H1 (cell line): ENCODE results near the gene LRRFIP1. TPM values are rescaled to one million over a fixed set of nuclear protein-coding genes. Genes with fewer than 3 reads are reported as not detected.

ENCODE experiments used
- CTCF ChIA-PET: fragments of 300-600 bp; sonication (Branson Sonifier 250); formaldehyde crosslinking; loops from one replicate; lab custom pipeline; 2021; ENCODE audit not compliant: partially characterized antibody; lab: Charles Lee
- POLR2A ChIA-PET: fragments of 300-600 bp; sonication (Branson Sonifier 250); formaldehyde crosslinking; loops from one replicate; lab custom pipeline; 2021; ENCODE audit warnings: inconsistent platforms; ENCODE audit not compliant: partially characterized antibody; lab: Charles Lee
- DNase-seq, 2 experiments: peaks; one replicate each; pipeline versions ENCODE4 v3.0.0 to v3.0.0-alpha.2; 2010 to 2022; ENCODE audit warnings: low spot score in 2 of 2, low read depth in 1 of 2, mixed read lengths in 1 of 2
- FAIRE-seq: peaks from 2 replicates; lab custom pipeline; 2011; peaks lifted over from hg19 to GRCh38; lab: Jason Lieb, UNC
- H2AFZ ChIP-seq: 2 replicates; pipeline ENCODE4 v1.8.1; 2012; ENCODE audit warnings: low read length, inconsistent platforms
- H2AK5ac ChIP-seq: 2 replicates; pipeline ENCODE4 v1.6.1; 2013; ENCODE audit warnings: low read depth, low read length
- H2BK120ac ChIP-seq: replicated peaks from 2 replicates; pipeline ENCODE3; 2013; ENCODE audit warnings: low read depth, low read length, inconsistent platforms
- H2BK12ac ChIP-seq: 2 replicates; pipeline ENCODE4 v1.6.1; 2013; ENCODE audit warnings: low read depth, low read length
- H2BK15ac ChIP-seq: 2 replicates; pipeline ENCODE4 v1.6.1; 2013; ENCODE audit warnings: low read length
- H2BK20ac ChIP-seq: 2 replicates; pipeline ENCODE4 v1.6.1; 2013; ENCODE audit warnings: low read length
- H2BK5ac ChIP-seq: 2 replicates; pipeline ENCODE4 v1.6.1; 2013; ENCODE audit warnings: low read depth, low read length
- H3K14ac ChIP-seq: 2 replicates; pipeline ENCODE4 v1.6.1; 2013; ENCODE audit warnings: inconsistent platforms; ENCODE audit not compliant: insufficient read length
- H3K18ac ChIP-seq: 2 replicates; pipeline ENCODE4 v1.6.1; 2013; ENCODE audit warnings: low read length; ENCODE audit errors: extremely low read depth
- H3K23ac ChIP-seq: 2 replicates; pipeline ENCODE4 v1.6.1; 2013; ENCODE audit warnings: inconsistent platforms; ENCODE audit not compliant: insufficient read length
- H3K23me2 ChIP-seq: 2 replicates; pipeline ENCODE4 v1.6.1; 2013; ENCODE audit warnings: low read depth, low read length
- H3K27ac ChIP-seq: 2 replicates; pipeline ENCODE4 v1.6.1; 2011; ENCODE audit warnings: low read depth, low read length, inconsistent platforms
- H3K27me3 ChIP-seq, 4 experiments: replicated peaks in 1 of 4; 1 replicate in 1 of 4; 2 replicates in 3 of 4; pipeline versions ENCODE4 v1.6.1 to v1.8.1; 2011 to 2013; ENCODE audit warnings: low read length in 3 of 4, mild to moderate bottlenecking in 3 of 4, inconsistent platforms in 2 of 4, mixed read lengths in 2 of 4, moderate library complexity in 1 of 4; ENCODE audit not compliant: control insufficient read depth in 3 of 4, insufficient read depth in 3 of 4; ENCODE audit errors: extremely low read depth in 1 of 4
- H3K36me3 ChIP-seq, 4 experiments: 2 replicates each; pipeline versions ENCODE4 v1.6.1 to v1.8.1; 2011 to 2013; ENCODE audit warnings: mild to moderate bottlenecking in 4 of 4, low read length in 3 of 4, moderate library complexity in 2 of 4, control low read depth in 1 of 4, inconsistent platforms in 1 of 4; ENCODE audit not compliant: insufficient read depth in 4 of 4, control insufficient read depth in 2 of 4
- H3K4ac ChIP-seq: replicated peaks from 2 replicates; pipeline ENCODE3; 2013; ENCODE audit warnings: low read length, low read depth, mixed read lengths, inconsistent platforms; ENCODE audit not compliant: insufficient read length
- H3K4me1 ChIP-seq, 4 experiments: replicated peaks in 1 of 4; 1 replicate in 1 of 4; 2 replicates in 3 of 4; pipeline versions ENCODE4 v1.6.1 to v1.8.1; 2011 to 2013; ENCODE audit warnings: low read length in 3 of 4, inconsistent platforms in 2 of 4, mixed read lengths in 1 of 4; ENCODE audit not compliant: insufficient read depth in 4 of 4, control insufficient read depth in 3 of 4
- H3K4me2 ChIP-seq, 2 experiments: 2 replicates each; pipeline versions ENCODE4 v1.6.1 to v1.8.1; 2011 to 2013; ENCODE audit warnings: low read depth in 2 of 2, low read length in 2 of 2, control low read depth in 1 of 2, inconsistent platforms in 1 of 2, mild to moderate bottlenecking in 1 of 2; ENCODE audit not compliant: insufficient read depth in 1 of 2
- H3K4me3 ChIP-seq, 4 experiments: fragments of 200-600, 300-600 bp in 1 of 4; sonication (generic), shearing (Covaris generic), sonication (Bioruptor Twin) in 1 of 4; 2 replicates each; pipeline versions ENCODE4 v1.5.1 to v1.8.1; 2011 to 2016; ENCODE audit warnings: low read length in 4 of 4, low read depth in 3 of 4, control low read depth in 2 of 4, inconsistent platforms in 2 of 4, mild to moderate bottlenecking in 2 of 4, mixed read lengths in 1 of 4, moderate library complexity in 1 of 4; ENCODE audit not compliant: insufficient read depth in 2 of 4; ENCODE audit errors: extremely low read depth in 1 of 4
- H3K56ac ChIP-seq: replicated peaks from 2 replicates; pipeline ENCODE3; 2013; ENCODE audit warnings: low read depth, mild to moderate bottlenecking, mixed read lengths, low read length, inconsistent platforms; ENCODE audit not compliant: insufficient read length
- H3K79me1 ChIP-seq: 2 replicates; pipeline ENCODE4 v1.6.1; 2013; ENCODE audit warnings: low read depth, low read length, control low read depth
- H3K79me2 ChIP-seq, 2 experiments: 2 replicates each; pipeline versions ENCODE4 v1.6.1 to v1.8.1; 2012 to 2013; ENCODE audit warnings: low read length in 2 of 2, mild to moderate bottlenecking in 2 of 2, inconsistent platforms in 1 of 2; ENCODE audit not compliant: insufficient read depth in 2 of 2, control insufficient read depth in 1 of 2
- H3K9ac ChIP-seq, 4 experiments: replicated peaks in 1 of 4; 1 replicate in 1 of 4; 2 replicates in 3 of 4; pipeline versions ENCODE4 v1.6.1 to v1.8.1; 2011 to 2013; ENCODE audit warnings: low read depth in 3 of 4, low read length in 3 of 4, control low read depth in 2 of 4, mild to moderate bottlenecking in 2 of 4, moderate library complexity in 2 of 4, inconsistent platforms in 1 of 4; ENCODE audit errors: extremely low read depth in 1 of 4
- H3K9me3 ChIP-seq, 2 experiments: 2 replicates each; pipeline versions ENCODE4 v1.6.1 to v1.8.1; 2012 to 2013; ENCODE audit warnings: mild to moderate bottlenecking in 2 of 2, moderate library complexity in 2 of 2, control low read depth in 1 of 2, inconsistent platforms in 1 of 2, low read depth in 1 of 2, low read length in 1 of 2, mixed read lengths in 1 of 2; ENCODE audit not compliant: insufficient read depth in 2 of 2
- H4K20me1 ChIP-seq, 2 experiments: replicated peaks in 1 of 2; 2 replicates each; pipeline versions ENCODE3 to v1.8.1; 2011 to 2013; ENCODE audit warnings: inconsistent platforms in 2 of 2, low read length in 2 of 2, mild to moderate bottlenecking in 1 of 2; ENCODE audit not compliant: insufficient read depth in 2 of 2, control insufficient read depth in 1 of 2
- H4K5ac ChIP-seq: 2 replicates; pipeline ENCODE4 v1.6.1; 2013; ENCODE audit warnings: low read length, low read depth, mixed read lengths, inconsistent platforms; ENCODE audit not compliant: insufficient read length
- H4K8ac ChIP-seq: 2 replicates; pipeline ENCODE4 v1.8.0; 2013; ENCODE audit warnings: mild to moderate bottlenecking, moderate library complexity, low read length, inconsistent platforms; ENCODE audit not compliant: insufficient read depth; ENCODE audit errors: extremely low read depth
- H4K91ac ChIP-seq: replicated peaks from 2 replicates; pipeline ENCODE3; 2013; ENCODE audit warnings: low read length, mixed read lengths, inconsistent platforms; ENCODE audit not compliant: insufficient read length
- BCL11A ChIP-seq, 2 experiments: IDR thresholded peaks; one replicate each; pipeline ENCODE4 v1.6.1; 2011; ENCODE audit warnings: low read depth in 2 of 2, low read length in 2 of 2, mild to moderate bottlenecking in 2 of 2
- MAX ChIP-seq: IDR thresholded peaks from 2 replicates; pipeline ENCODE4 v1.6.1; 2012; ENCODE audit warnings: inconsistent platforms
- RAD21 ChIP-seq, 2 experiments: IDR thresholded peaks in 1 of 2; conservative IDR thresholded peaks in 1 of 2; 2 replicates each; pipeline ENCODE4 v1.6.1; 2011; ENCODE audit warnings: low read depth in 2 of 2, low read length in 2 of 2, improper control_type of control experiment in 1 of 2, inconsistent platforms in 1 of 2, mild to moderate bottlenecking in 1 of 2, moderate library complexity in 1 of 2
- SIN3A ChIP-seq, 2 experiments: IDR thresholded peaks in 1 of 2; conservative IDR thresholded peaks in 1 of 2; 2 replicates each; pipeline ENCODE4 v1.6.1; 2011 to 2012; ENCODE audit warnings: low read length in 2 of 2, improper control_type of control experiment in 1 of 2, low read depth in 1 of 2, mild to moderate bottlenecking in 1 of 2
- SIRT6 ChIP-seq: IDR thresholded peaks from one replicate; pipeline ENCODE4 v1.7.1; 2012; ENCODE audit warnings: low read length, inconsistent platforms
- TAF7 ChIP-seq: optimal IDR thresholded peaks from 2 replicates; pipeline ENCODE3; 2011; ENCODE audit warnings: low read depth, mild to moderate bottlenecking, inconsistent platforms, low read length, moderate library complexity, borderline replicate concordance
- TCF12 ChIP-seq: IDR thresholded peaks from 2 replicates; pipeline ENCODE4 v1.6.1; 2011; ENCODE audit warnings: low read depth, mild to moderate bottlenecking, low read length
- WGBS, 2 experiments: shearing (Covaris generic) in 1 of 2; methylation state at CpG; one replicate each; pipeline versions ENCODE4 v1.1.6 to v1.1.7; 2013 to 2015; ENCODE audit warnings: low lambda C conversion rate in 2 of 2, mixed read lengths in 2 of 2, inconsistent platforms in 1 of 2, low coverage in 1 of 2, missing lambda C conversion rate in 1 of 2; ENCODE audit not compliant: insufficient replicate concordance in 2 of 2, insufficient coverage in 1 of 2, insufficient read length in 1 of 2; ENCODE audit errors: extremely low coverage in 1 of 2, missing lambda C conversion rate in 1 of 2; 5-methylcytosine and 5-hydroxymethylcytosine counted together
- polyA plus RNA-seq, 7 experiments: library from polyadenylated mRNA; depleted of rRNA in 3 of 7; stranded (reverse) in 5 of 7; unstranded in 2 of 7; fragments of >200 nt in 5 of 7; fragments of 200-250 nt in 2 of 7; gene quantifications; 1 replicate in 5 of 7; 2 replicates in 1 of 7; 4 replicates in 1 of 7; pipeline versions ENCODE4 v1.2.1 to v1.2.3, GENCODE V29; 2011 to 2013; ENCODE audit warnings: missing spikeins in 2 of 7, mixed read lengths in 2 of 7
- total RNA-seq: library from RNA; stranded (reverse); fragmentation: NEBNext Ultra II Directional; extraction: Animal tissue kit (Norgen Biotek cat#: 25700); gene quantifications from 2 replicates; pipeline ENCODE4 v1.2.1, GENCODE V29; 2021

The LRRFIP1 gene
- total and polyA plus RNA-seq, 2 of the 8 experiments (the other 6 are each of a cell fraction or from before 2014, with no cell fraction given): 12.1 to 75.8 TPM

DNA sequence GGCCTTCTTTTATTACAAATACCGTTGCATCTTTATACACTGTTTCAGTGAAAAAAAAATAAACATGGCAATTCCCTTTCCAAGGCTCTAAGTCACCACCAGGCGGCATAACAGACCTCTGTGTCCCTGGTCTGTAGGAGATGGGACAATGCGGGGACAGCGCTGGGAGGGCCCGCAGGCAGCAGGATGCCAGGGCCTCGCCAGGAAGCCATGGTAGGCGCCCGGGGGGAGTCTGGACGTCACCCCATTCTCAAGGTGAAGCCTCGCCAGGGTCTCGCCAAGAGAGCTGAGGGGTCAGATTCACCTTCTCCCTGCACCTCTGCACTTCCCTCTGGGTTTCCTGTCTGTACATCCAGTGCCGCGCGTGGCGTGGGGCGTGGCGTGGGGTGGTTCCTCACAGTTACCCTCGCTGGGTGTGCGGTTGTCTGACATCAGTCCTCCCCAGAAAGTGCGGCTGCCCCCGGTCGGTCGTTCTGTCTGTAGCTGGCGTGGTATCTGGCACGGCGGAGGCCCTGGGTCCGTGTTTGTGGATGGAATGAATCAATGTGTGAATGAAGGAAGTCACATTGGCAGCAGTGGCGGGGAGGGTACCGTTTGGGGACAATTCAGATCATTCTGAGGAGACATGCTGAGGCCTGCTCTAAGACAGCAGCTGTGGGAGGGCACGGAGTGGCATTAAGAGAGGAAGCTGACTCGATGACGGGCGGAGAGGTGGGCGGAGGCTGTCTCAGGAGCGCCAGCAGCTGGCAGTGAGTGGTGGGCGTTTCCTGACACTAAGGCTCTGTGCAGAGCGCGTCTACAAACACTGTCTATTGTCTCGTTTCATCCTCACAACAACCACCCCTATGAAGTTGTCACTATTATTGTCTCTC is 46.0 kb downstream of the LRRFIP1 start:
- no peak for DNase-seq
- 0 out of 4 replicates have a peak, but pooled peaks of 1 of the 2 experiments have one; percentile 32 for TF ChIP-seq SIN3A (conservative IDR thresholded peaks at IDR 0.05 in 1 of 2, IDR thresholded peaks at IDR 0.05 in 1 of 2; ENCODE audit: low read depth in 1 of 2, low read length in 2 of 2)
- TF ChIP-seq BCL11A (IDR thresholded peaks at IDR 0.05; ENCODE audit: low read depth in 2 of 2, low read length in 2 of 2): no peak
- TF ChIP-seq RAD21 (IDR thresholded peaks at IDR 0.05 in 1 of 2, conservative IDR thresholded peaks at IDR 0.05 in 1 of 2; ENCODE audit: low read depth in 2 of 2, low read length in 2 of 2): peak; percentile 82 to 84
- TF ChIP-seq TCF12: no peak
- no peak for TF ChIP-seq SIRT6
- TF ChIP-seq TAF7: no peak
- no peak for TF ChIP-seq MAX

More for the DNA sequence above, 46.0 kb downstream of the LRRFIP1 start:
- Histone ChIP-seq H4K5ac (no peak overlapping the region), H2AFZ (no peak overlapping the region), H4K91ac (no peak overlapping the region), H3K9me3 (no peaks in the 10 kb centered on the region), H3K14ac (no peak overlapping the region), H3K23ac (no peak overlapping the region), H3K4me3 (peak overlapping the region in 1 of 4 experiments; percentile 31; a peak in 2 of 8 replicates), H3K27me3 (no peaks in the 10 kb centered on the region), H3K79me2 (no peaks in the 10 kb centered on the region), H2AK5ac (no peak overlapping the region), H2BK15ac (no peak overlapping the region), H3K23me2 (peaks cover 2% of the 10 kb centered on the region; the same call in 1 of the 2 replicates), H3K9ac (no peak overlapping the region; a peak in 2 of 7 replicates), H3K56ac (no peak overlapping the region), H2BK12ac (peak overlapping the region; percentile 22; the same call in 1 of the 2 replicates), H4K8ac (no peak overlapping the region), H2BK120ac (no peak overlapping the region), H3K27ac (no peak overlapping the region), H3K4me2 (peak overlapping the region; percentile 20 to 55; a peak in 3 of 4 replicates), H3K18ac (peak overlapping the region; percentile 33; the same call in 1 of the 2 replicates), H2BK5ac (peak overlapping the region; percentile 72; the same call in 1 of the 2 replicates), H4K20me1 (peaks cover 0 to 4% of the 10 kb centered on the region in 2 experiments), H3K36me3 (no peaks in the 10 kb centered on the region), H2BK20ac (no peak overlapping the region), H3K4me1 (peaks cover 6 to 20% (median 12%) of the 10 kb centered on the region in 4 experiments), H3K79me1 (no peaks in the 10 kb centered on the region), H3K4ac (no peak overlapping the region)
- FAIRE-seq: no peak
- POLR2A ChIA-PET: no interaction called here
- CTCF ChIA-PET: interaction anchor here (0.6 to 9.6 kb wide), 39 partner anchors 9 to 1450 kb away, joined by 3 to 130 read pairs (median 5); no protein-coding TSS in a partner anchor
- 72% methylated on average over 39 of the region's 39 CpGs; no CpG with 5 or more reads in 1 of the 2 experiments for WGBS, 2 experiments
